Activated naive CD4-positive, alpha-beta T cell treated with anti-CD3 and anti-CD28 coated beads, Interleukin-2, amount 50 U/mL, for 72 hours (primary cell): Measurements from ENCODE around the gene NOS1AP. TPM values are rescaled to one million over a fixed set of nuclear protein-coding genes. Genes with fewer than 3 reads are reported as not detected.

ENCODE experiments used
- ATAC-seq, 2 donors: fragments of 150-1000 bp; cut with Tn5 transposase; 2 replicates each; pipeline ENCODE4 v1.10.0; 2021; ENCODE audit warnings: mild to moderate bottlenecking in 2 of 2, moderate library complexity in 2 of 2
- DNase-seq, 2 donors: peaks; one replicate each; pipeline ENCODE4 v3.0.0; 2021 to 2022; ENCODE audit warnings: low spot score in 2 of 2
- H3K27ac Mint-ChIP-seq, 2 donors: one replicate each; pipeline ENCODE4 v1.8.0; 2022; ENCODE audit warnings: mild to moderate bottlenecking in 2 of 2, mixed read lengths in 2 of 2
- H3K36me3 Mint-ChIP-seq, 2 donors: one replicate each; pipeline ENCODE4 v1.8.0; 2022; ENCODE audit warnings: mixed read lengths in 2 of 2
- H3K9me3 Mint-ChIP-seq, 2 donors: one replicate each; pipeline ENCODE4 v1.8.0; 2022; ENCODE audit warnings: mixed read lengths in 2 of 2
- total RNA-seq, 2 donors: library from RNA; stranded (reverse); gene quantifications; one replicate each; pipeline ENCODE4 v1.2.3, GENCODE V29; 2022

Gene NOS1AP
- total RNA-seq, 2 donors from 2014 or later = 0.18 to 0.27 TPM

- DNase-seq (no peak), ATAC-seq (no peak)
- no peaks in the 10 kb centered on the region for H3K36me3 Mint-ChIP-seq
- no peaks in the 10 kb centered on the region for H3K9me3 Mint-ChIP-seq
- no peak overlapping the region for H3K27ac Mint-ChIP-seq
These were observed 69.7 kb downstream of the NOS1AP start for GRCh38 chr1:162139211-162139610.

- ATAC-seq (no peak), DNase-seq (no peak)
- no peak overlapping the region for H3K27ac Mint-ChIP-seq
- no peaks in the 10 kb centered on the region for H3K36me3 Mint-ChIP-seq
- no peaks in the 10 kb centered on the region for H3K9me3 Mint-ChIP-seq
These were observed 72.0 kb downstream of the NOS1AP start for GRCh38 chr1:162141281-162142054.

- H3K36me3 Mint-ChIP-seq = no peaks in the 10 kb centered on the region
- no peaks in the 10 kb centered on the region for H3K9me3 Mint-ChIP-seq
- ATAC-seq (no peak), DNase-seq (no peak)
- H3K27ac Mint-ChIP-seq = no peak overlapping the region
These were observed 73.5 kb downstream of the NOS1AP start for GRCh38 chr1:162142968-162143367.

- Mint-ChIP-seq H3K9me3 (no peaks in the 10 kb centered on the region), H3K36me3 (no peaks in the 10 kb centered on the region), H3K27ac (no peak overlapping the region)
- no peak for DNase-seq
- ATAC-seq = no peak
These were observed 74.8 kb downstream of the NOS1AP start for GRCh38 chr1:162144268-162144667.

GRCh38 chr1:162144853-162145252 lies 75.4 kb downstream of the NOS1AP start:
- H3K9me3 Mint-ChIP-seq = no peaks in the 10 kb centered on the region
- no peak for ATAC-seq
- no peak for DNase-seq
- no peak overlapping the region for H3K27ac Mint-ChIP-seq
- no peaks in the 10 kb centered on the region for H3K36me3 Mint-ChIP-seq

- no peak overlapping the region for H3K27ac Mint-ChIP-seq
- ATAC-seq (no peak), DNase-seq (no peak)
- no peaks in the 10 kb centered on the region for H3K9me3 Mint-ChIP-seq
- no peaks in the 10 kb centered on the region for H3K36me3 Mint-ChIP-seq
These were observed 75.9 kb downstream of the NOS1AP start for GRCh38 chr1:162145280-162145965.

- Mint-ChIP-seq H3K9me3 (no peaks in the 10 kb centered on the region), H3K36me3 (no peaks in the 10 kb centered on the region), H3K27ac (no peak overlapping the region)
- DNase-seq (no peak), ATAC-seq (no peak)
These were observed 76.6 kb downstream of the NOS1AP start for GRCh38 chr1:162145966-162146696.

GRCh38 chr1:162147760-162148159 lies 78.3 kb downstream of the NOS1AP start:
- Mint-ChIP-seq H3K36me3 (no peaks in the 10 kb centered on the region), H3K27ac (no peak overlapping the region), H3K9me3 (no peaks in the 10 kb centered on the region)
- DNase-seq (no peak), ATAC-seq (no peak)

GRCh38 chr1:162150112-162150511 lies 80.6 kb downstream of the NOS1AP start:
- ATAC-seq (no peak), DNase-seq (no peak)
- no peak overlapping the region for H3K27ac Mint-ChIP-seq
- no peaks in the 10 kb centered on the region for H3K9me3 Mint-ChIP-seq
- no peaks in the 10 kb centered on the region for H3K36me3 Mint-ChIP-seq

GRCh38 chr1:162151900-162152829 lies 82.7 kb downstream of the NOS1AP start:
- Mint-ChIP-seq H3K9me3 (no peaks in the 10 kb centered on the region), H3K36me3 (no peaks in the 10 kb centered on the region), H3K27ac (no peak overlapping the region)
- no peak for DNase-seq
- no peak for ATAC-seq

GRCh38 chr1:162153374-162153773 lies 83.9 kb downstream of the NOS1AP start:
- ATAC-seq = no peak
- Mint-ChIP-seq H3K36me3 (no peaks in the 10 kb centered on the region), H3K9me3 (no peaks in the 10 kb centered on the region), H3K27ac (no peak overlapping the region)
- no peak for DNase-seq

GRCh38 chr1:162157469-162157868 lies 88.0 kb downstream of the NOS1AP start:
- H3K36me3 Mint-ChIP-seq = no peaks in the 10 kb centered on the region
- no peaks in the 10 kb centered on the region for H3K9me3 Mint-ChIP-seq
- no peak for DNase-seq
- no peak for ATAC-seq
- H3K27ac Mint-ChIP-seq = no peak overlapping the region

- DNase-seq (no peak), ATAC-seq (no peak)
- H3K36me3 Mint-ChIP-seq = no peaks in the 10 kb centered on the region
These were observed 89.3 kb downstream of the NOS1AP start for GRCh38 chr1:162158624-162159271.

GRCh38 chr1:162159515-162159914 lies 90.0 kb downstream of the NOS1AP start:
- Mint-ChIP-seq H3K27ac (no peak overlapping the region), H3K9me3 (no peaks in the 10 kb centered on the region), H3K36me3 (no peaks in the 10 kb centered on the region)
- DNase-seq (no peak), ATAC-seq (no peak)

More at GRCh38 chr1:162158624-162159271, 89.3 kb downstream of the NOS1AP start:
- Mint-ChIP-seq H3K9me3 (no peaks in the 10 kb centered on the region), H3K27ac (no peak overlapping the region)

GRCh38 chr1:162161916-162162550 lies 92.5 kb downstream of the NOS1AP start:
- Mint-ChIP-seq H3K9me3 (no peaks in the 10 kb centered on the region), H3K36me3 (no peaks in the 10 kb centered on the region), H3K27ac (no peak overlapping the region)
- ATAC-seq (no peak), DNase-seq (no peak)

- ATAC-seq (no peak), DNase-seq (no peak)
- Mint-ChIP-seq H3K27ac (no peak overlapping the region), H3K36me3 (no peaks in the 10 kb centered on the region), H3K9me3 (no peaks in the 10 kb centered on the region)
These were observed 96.0 kb downstream of the NOS1AP start for GRCh38 chr1:162165528-162165927.
